DND-41 (cell line): ENCODE data around the gene SRGAP2C.
"Not testable (repeated sequence)": the region's sequence is repeated elsewhere in the genome, so short reads cannot be mapped to it uniquely, and the experiment has no call there.

ENCODE experiments used
- ATAC-seq: fragments of 200-7000 bp; cut with Tn5 transposase; 3 replicates; pipeline ENCODE4 v1.9.1; 2021; ENCODE audit warnings: low read depth; ENCODE audit not compliant: insufficient read depth
- DNase-seq: peaks from one replicate; pipeline ENCODE4 v3.0.0-alpha.2; 2020
- H2AFZ ChIP-seq: 2 replicates; pipeline ENCODE4 v1.6.0; 2012; ENCODE audit warnings: low read depth, low read length
- H3K27ac ChIP-seq: 2 replicates; pipeline ENCODE4 v1.5.1; 2012; ENCODE audit warnings: low read length, inconsistent platforms
- H3K27me3 ChIP-seq: fragments of 200-600 bp; sonication (generic); 2 replicates; pipeline ENCODE4 v1.6.0; 2012; ENCODE audit warnings: low read length, mild to moderate bottlenecking, inconsistent platforms; ENCODE audit not compliant: insufficient read depth, poor library complexity
- H3K36me3 ChIP-seq: 2 replicates; pipeline ENCODE4 v1.5.1; 2012; ENCODE audit warnings: low read length, inconsistent platforms; ENCODE audit not compliant: insufficient read depth
- H3K4me1 ChIP-seq: 2 replicates; pipeline ENCODE4 v1.5.1; 2012; ENCODE audit warnings: mild to moderate bottlenecking, low read length; ENCODE audit not compliant: insufficient read depth
- H3K4me2 ChIP-seq: 2 replicates; pipeline ENCODE4 v1.6.0; 2012; ENCODE audit warnings: mild to moderate bottlenecking, moderate library complexity, low read length, inconsistent platforms; ENCODE audit not compliant: insufficient read depth
- H3K4me3 ChIP-seq, 2 experiments: fragments of 200-600 bp in 1 of 2; shearing (Covaris generic) in 1 of 2; 2 replicates each; pipeline ENCODE4 v1.5.1; 2012 to 2016; ENCODE audit warnings: inconsistent platforms in 2 of 2, low read length in 2 of 2, mild to moderate bottlenecking in 2 of 2, low read depth in 1 of 2, moderate library complexity in 1 of 2
- H3K79me2 ChIP-seq: 2 replicates; pipeline ENCODE4 v1.6.0; 2012; ENCODE audit warnings: low read length, inconsistent platforms; ENCODE audit not compliant: insufficient read depth
- H3K9ac ChIP-seq: 2 replicates; pipeline ENCODE4 v1.6.0; 2012; ENCODE audit warnings: low read depth, mild to moderate bottlenecking, inconsistent platforms, low read length, moderate library complexity
- H3K9me3 ChIP-seq: 2 replicates; pipeline ENCODE4 v1.5.1; 2012; ENCODE audit warnings: low read length, moderate library complexity, mild to moderate bottlenecking, inconsistent platforms; ENCODE audit not compliant: insufficient read depth, severe bottlenecking
- H4K20me1 ChIP-seq: 2 replicates; pipeline ENCODE4 v1.6.0; 2012; ENCODE audit warnings: low read length; ENCODE audit not compliant: insufficient read depth
- EZH2 ChIP-seq: IDR thresholded peaks from 3 replicates; pipeline ENCODE4 v1.6.1; 2012; ENCODE audit warnings: borderline replicate concordance, low read depth, mild to moderate bottlenecking, moderate library complexity, low read length, inconsistent platforms; ENCODE audit not compliant: severe bottlenecking
- TF ChIP-seq, protein P1 (sequence below): IDR thresholded peaks from 2 replicates; pipeline ENCODE4 v1.5.1; 2012; ENCODE audit warnings: borderline replicate concordance, low read length, moderate library complexity, mild to moderate bottlenecking; ENCODE audit not compliant: poor library complexity, severe bottlenecking; ENCODE audit errors: extremely low read depth

The SRGAP2C gene

DNA sequence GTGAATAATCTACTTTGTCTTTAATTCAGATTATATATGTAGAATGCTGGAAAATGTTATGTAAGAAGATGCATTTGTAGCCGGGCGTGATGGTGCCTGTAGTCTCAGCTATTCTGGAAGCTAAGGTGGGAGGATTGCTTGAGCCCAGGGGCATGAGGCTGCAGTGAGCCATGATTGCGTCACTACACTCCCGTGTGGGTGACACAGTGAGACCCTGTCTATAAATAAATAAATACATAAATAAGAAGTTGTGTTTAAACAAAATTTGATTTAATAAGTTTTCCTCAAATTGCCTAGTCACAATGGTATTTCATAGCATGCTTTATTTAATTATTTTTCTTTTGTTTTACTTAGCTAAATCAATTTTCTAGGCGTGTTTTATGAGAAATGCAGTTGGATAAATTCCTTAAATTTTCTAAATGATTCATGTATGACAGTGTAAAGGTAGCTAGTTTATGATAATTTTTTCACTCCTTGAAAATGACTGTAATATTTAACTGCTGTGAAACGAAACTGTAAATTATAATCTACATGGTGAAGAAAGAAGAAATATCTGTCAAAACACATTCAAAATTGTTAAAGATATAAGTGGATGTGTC lies 232.6 kb downstream of the SRGAP2C start:
- no peak overlapping the region for H3K4me3 ChIP-seq
- no peak for ATAC-seq
- H3K27me3 ChIP-seq, result no peaks in the 10 kb centered on the region
- TF ChIP-seq, protein P1, sequence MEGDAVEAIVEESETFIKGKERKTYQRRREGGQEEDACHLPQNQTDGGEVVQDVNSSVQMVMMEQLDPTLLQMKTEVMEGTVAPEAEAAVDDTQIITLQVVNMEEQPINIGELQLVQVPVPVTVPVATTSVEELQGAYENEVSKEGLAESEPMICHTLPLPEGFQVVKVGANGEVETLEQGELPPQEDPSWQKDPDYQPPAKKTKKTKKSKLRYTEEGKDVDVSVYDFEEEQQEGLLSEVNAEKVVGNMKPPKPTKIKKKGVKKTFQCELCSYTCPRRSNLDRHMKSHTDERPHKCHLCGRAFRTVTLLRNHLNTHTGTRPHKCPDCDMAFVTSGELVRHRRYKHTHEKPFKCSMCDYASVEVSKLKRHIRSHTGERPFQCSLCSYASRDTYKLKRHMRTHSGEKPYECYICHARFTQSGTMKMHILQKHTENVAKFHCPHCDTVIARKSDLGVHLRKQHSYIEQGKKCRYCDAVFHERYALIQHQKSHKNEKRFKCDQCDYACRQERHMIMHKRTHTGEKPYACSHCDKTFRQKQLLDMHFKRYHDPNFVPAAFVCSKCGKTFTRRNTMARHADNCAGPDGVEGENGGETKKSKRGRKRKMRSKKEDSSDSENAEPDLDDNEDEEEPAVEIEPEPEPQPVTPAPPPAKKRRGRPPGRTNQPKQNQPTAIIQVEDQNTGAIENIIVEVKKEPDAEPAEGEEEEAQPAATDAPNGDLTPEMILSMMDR, result no peak
- TF ChIP-seq EZH2, result no peak
- H3K9ac ChIP-seq, result no peak overlapping the region
- H3K4me1 ChIP-seq, result peaks cover 5% of the 10 kb centered on the region
- no peak overlapping the region for H2AFZ ChIP-seq
- H4K20me1 ChIP-seq, result no peaks in the 10 kb centered on the region
- no peaks in the 10 kb centered on the region for H3K36me3 ChIP-seq
- H3K79me2 ChIP-seq, result no peaks in the 10 kb centered on the region
- no peak for DNase-seq
- H3K4me2 ChIP-seq, result no peak overlapping the region
- H3K9me3 ChIP-seq, result no peaks in the 10 kb centered on the region
- H3K27ac ChIP-seq, result no peak overlapping the region

DNA sequence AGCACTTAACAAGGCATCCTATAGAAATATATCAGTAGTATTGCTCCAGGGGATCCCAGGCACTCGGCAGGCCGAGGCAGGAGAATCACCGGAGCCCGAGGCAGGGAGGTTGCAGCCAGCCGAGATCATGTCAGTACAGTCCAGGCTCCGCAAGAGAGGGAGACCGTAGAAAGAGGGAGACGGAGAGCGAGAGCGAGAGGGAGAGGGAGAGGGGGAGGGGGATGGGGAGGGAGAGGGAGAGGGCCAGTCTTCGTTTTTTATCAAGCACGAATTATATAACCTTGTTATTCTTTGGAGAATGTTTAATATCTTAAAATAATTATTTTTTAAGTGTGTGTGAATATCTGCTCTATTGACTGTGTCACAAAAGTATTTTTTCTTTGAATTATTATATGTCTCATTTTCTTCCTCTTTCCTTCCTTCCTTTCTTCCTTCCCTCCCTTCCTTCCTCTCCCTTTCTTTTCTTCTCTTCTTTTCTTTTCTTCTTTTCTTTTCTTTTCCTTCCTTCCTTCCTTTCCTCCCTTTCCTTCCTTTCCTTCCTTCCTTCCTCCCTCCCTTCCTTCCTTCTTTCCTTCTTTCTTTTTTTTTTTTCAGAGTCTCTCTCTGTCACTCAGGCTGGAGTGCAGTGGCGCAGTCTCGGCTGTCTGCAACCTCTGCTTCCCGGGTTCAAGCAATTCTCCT lies 233.7 kb downstream of the SRGAP2C start:
- no peaks in the 10 kb centered on the region for H3K36me3 ChIP-seq
- DNase-seq (no peak), ATAC-seq (no peak)
- H3K4me2 ChIP-seq, result no peak overlapping the region
- H2AFZ ChIP-seq, result no peak overlapping the region
- H3K9ac ChIP-seq, result no peak overlapping the region
- no peaks in the 10 kb centered on the region for H3K79me2 ChIP-seq
- no peaks in the 10 kb centered on the region for H3K27me3 ChIP-seq
- TF ChIP-seq, protein P1, result no peak
- no peak for TF ChIP-seq EZH2
- peaks cover 5% of the 10 kb centered on the region for H3K4me1 ChIP-seq
- H3K9me3 ChIP-seq, result no peaks in the 10 kb centered on the region
- H3K27ac ChIP-seq, result no peak overlapping the region
- no peaks in the 10 kb centered on the region for H4K20me1 ChIP-seq
- no peak overlapping the region for H3K4me3 ChIP-seq

DNA sequence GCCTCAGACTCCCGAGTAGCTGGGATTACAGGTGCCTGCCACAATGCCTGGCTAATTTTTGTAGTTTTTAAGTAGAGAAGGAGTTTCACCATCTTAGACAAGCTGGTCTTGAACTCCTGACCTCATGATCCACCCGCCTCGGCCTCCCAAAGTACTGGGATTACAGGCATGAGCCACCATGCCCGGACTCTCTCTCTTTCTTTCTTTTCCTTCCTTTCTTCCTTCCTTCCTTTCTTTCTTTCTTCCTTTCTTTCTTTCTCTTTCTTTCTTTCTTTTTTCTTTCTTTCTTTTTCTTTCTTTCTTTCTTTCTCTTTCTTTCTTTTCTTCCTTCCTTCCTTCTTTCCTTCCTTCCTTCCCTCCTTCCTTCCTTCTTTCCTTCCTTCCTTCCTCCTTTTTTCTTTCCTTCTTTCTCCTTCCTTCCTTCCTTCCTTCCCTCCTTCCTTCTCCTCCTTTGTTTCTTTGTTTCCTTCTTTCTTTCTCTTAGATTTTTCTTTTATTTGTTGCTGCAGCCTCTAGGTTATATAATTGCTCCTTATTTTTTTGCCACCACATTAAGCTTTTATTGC lies 234.4 kb downstream of the SRGAP2C start:
- not testable (repeated sequence) for ATAC-seq, DNase-seq

DNA sequence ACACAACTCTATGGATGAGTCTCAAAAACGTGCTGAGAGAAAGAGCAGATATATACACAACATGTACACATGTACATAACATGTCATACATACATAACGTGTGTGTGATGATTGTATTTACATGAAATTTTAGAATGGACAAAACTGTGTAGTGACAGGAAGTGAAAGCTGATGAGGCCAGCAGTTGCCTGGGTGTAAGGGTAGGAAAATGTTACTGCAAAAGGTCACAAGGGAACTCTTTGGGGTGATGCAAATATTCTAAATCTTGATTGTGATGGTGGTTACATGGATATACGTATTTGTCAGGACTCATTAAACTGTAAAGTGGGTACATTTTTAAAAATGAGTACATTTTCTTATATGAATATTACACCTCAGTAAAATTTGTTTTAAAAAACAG lies 236.7 kb downstream of the SRGAP2C start:
- not testable (repeated sequence) for ATAC-seq, H3K9me3 ChIP-seq, H3K27ac ChIP-seq, H3K4me1 ChIP-seq, H2AFZ ChIP-seq, DNase-seq, H3K4me3 ChIP-seq, H3K79me2 ChIP-seq, H3K9ac ChIP-seq, H3K27me3 ChIP-seq, H3K36me3 ChIP-seq, H4K20me1 ChIP-seq, H3K4me2 ChIP-seq

More for the DNA sequence above, 234.4 kb downstream of the SRGAP2C start:
- not testable (repeated sequence) for H3K79me2 ChIP-seq, H3K9ac ChIP-seq, H3K27ac ChIP-seq, H3K4me1 ChIP-seq, H4K20me1 ChIP-seq, H3K4me2 ChIP-seq, H3K27me3 ChIP-seq, H2AFZ ChIP-seq, H3K36me3 ChIP-seq, H3K4me3 ChIP-seq, H3K9me3 ChIP-seq

DNA sequence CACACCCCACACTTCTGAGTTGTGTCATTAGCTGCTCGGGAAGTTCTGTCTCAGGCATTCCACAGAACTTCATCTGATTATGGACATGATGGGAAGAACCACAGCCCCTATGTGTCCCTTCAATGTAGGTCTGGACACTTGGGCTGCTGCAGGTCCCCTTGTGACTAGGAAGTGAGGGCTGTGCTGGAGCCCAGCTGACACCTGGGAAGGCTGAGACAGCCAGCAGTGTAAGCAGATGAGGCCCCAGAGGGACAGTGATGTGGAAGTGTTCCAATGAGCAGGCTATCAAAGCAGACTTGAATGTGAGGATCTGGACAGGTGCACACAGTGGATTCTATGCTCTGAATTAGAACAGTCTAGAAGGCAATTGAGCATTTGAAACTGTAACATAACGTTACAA lies 239.2 kb downstream of the SRGAP2C start:
- not testable (repeated sequence) for H3K79me2 ChIP-seq, H3K27me3 ChIP-seq, H3K27ac ChIP-seq, H4K20me1 ChIP-seq, ATAC-seq, H3K9me3 ChIP-seq, DNase-seq, H2AFZ ChIP-seq, H3K4me3 ChIP-seq, H3K4me1 ChIP-seq, H3K36me3 ChIP-seq, H3K9ac ChIP-seq, H3K4me2 ChIP-seq

DNA sequence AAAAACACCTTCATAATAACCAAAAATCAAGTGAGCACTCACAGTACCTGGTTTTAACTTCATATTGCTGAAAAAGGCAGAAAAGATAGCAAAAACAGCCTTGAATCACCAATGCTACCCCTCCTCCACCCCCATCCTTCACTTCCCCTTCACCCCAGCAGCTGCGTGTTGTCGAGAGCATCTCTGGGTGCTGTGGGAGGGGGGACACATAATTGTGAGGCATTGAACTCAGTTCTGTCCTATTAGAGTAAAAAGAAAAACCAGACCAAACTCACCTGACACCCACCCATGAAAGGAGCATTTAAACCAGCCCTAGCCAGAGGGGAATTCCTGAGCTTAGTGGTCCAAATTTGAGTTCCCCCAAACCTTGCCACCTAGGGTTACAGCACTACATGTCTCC lies 248.7 kb downstream of the SRGAP2C start:
- H3K79me2 ChIP-seq, DNase-seq, H3K4me2 ChIP-seq, H3K9ac ChIP-seq, H3K27me3 ChIP-seq, H3K4me3 ChIP-seq, H2AFZ ChIP-seq, ATAC-seq, H3K27ac ChIP-seq, H4K20me1 ChIP-seq, H3K36me3 ChIP-seq, H3K4me1 ChIP-seq, H3K9me3 ChIP-seq: not testable (repeated sequence)
